Gastrocnemius medialis (tissue), 4 donors: ENCODE results near the gene NTNG1.

Experiments
- CTCF ChIP-seq, 5 experiments: fragments of 450-650 bp in 3 of 5; fragments of 200-600 bp in 2 of 5; sonication (generic) in 2 of 5; IDR thresholded peaks in 4 of 5; conservative IDR thresholded peaks in 1 of 5; 1 replicate in 4 of 5; 2 replicates in 1 of 5; pipeline ENCODE4 v1.5.1; 2016 to 2019; ENCODE audit warnings: antibody characterized with exemption in 5 of 5, mild to moderate bottlenecking in 3 of 5, moderate library complexity in 3 of 5
- POLR2A ChIP-seq, 2 donors: fragments of 450-650 bp; IDR thresholded peaks; one replicate each; pipeline ENCODE4 v1.6.1; 2017; ENCODE audit warnings: antibody characterized with exemption in 2 of 2, mild to moderate bottlenecking in 2 of 2, moderate library complexity in 2 of 2

- no peak for TF ChIP-seq CTCF (IDR thresholded peaks at IDR 0.05 in 4 of 5, conservative IDR thresholded peaks at IDR 0.05 in 1 of 5)
- TF ChIP-seq POLR2A (IDR thresholded peaks at IDR 0.05): no peak
These were observed 372.0 kb downstream of the NTNG1 start for GRCh38 chr1:107512836-107513235.
